Neutrophil (primary cell): ENCODE measurements around the gene WWC1.

Experiments
- H3K27ac ChIP-seq: fragments of 200-600 bp; sonication (generic); 2 replicates; pipeline ENCODE4 v1.5.1; 2016; ENCODE audit warnings: mild to moderate bottlenecking, moderate library complexity
- H3K27me3 ChIP-seq: fragments of 200-600 bp; sonication (generic); 2 replicates; pipeline ENCODE4 v1.6.0; 2016; ENCODE audit warnings: mild to moderate bottlenecking
- H3K36me3 ChIP-seq: fragments of 200-600 bp; sonication (generic); 2 replicates; pipeline ENCODE4 v1.5.1; 2017
- H3K4me1 ChIP-seq, 2 experiments: fragments of 200-600 bp in 1 of 2; sonication (generic) in 1 of 2; 1 replicate in 1 of 2; 2 replicates in 1 of 2; pipeline versions ENCODE4 v1.5.1 to v1.6.1; 2013 to 2016; ENCODE audit warnings: low read depth in 1 of 2, low read length in 1 of 2, mild to moderate bottlenecking in 1 of 2, moderate library complexity in 1 of 2; ENCODE audit not compliant: control insufficient read depth in 1 of 2, insufficient read depth in 1 of 2
- H3K4me3 ChIP-seq, 2 experiments: fragments of 200-600 bp in 1 of 2; sonication (generic) in 1 of 2; 1 replicate in 1 of 2; 2 replicates in 1 of 2; pipeline ENCODE4 v1.5.1; 2013 to 2016; ENCODE audit warnings: low read depth in 1 of 2, low read length in 1 of 2, mild to moderate bottlenecking in 1 of 2, moderate library complexity in 1 of 2
- H3K9me3 ChIP-seq: fragments of 200-600 bp; sonication (generic); 2 replicates; pipeline ENCODE4 v1.5.1; 2016
- CTCF ChIP-seq: fragments of 200-600 bp; sonication (generic); IDR thresholded peaks from 2 replicates; pipeline ENCODE4 v1.5.1; 2016; ENCODE audit warnings: antibody characterized with exemption

The WWC1 gene

GRCh38 chr5:168408561-168409305 is 117.3 kb downstream of the WWC1 start:
- no peaks in the 10 kb centered on the region for H3K36me3 ChIP-seq
- no peaks in the 10 kb centered on the region for H3K9me3 ChIP-seq
- H3K4me1 ChIP-seq = no peaks in the 10 kb centered on the region
- no peak overlapping the region for H3K4me3 ChIP-seq
- H3K27me3 ChIP-seq = no peaks in the 10 kb centered on the region
- H3K27ac ChIP-seq = no peak overlapping the region
- no peak for TF ChIP-seq CTCF

GRCh38 chr5:168409591-168410458 is 118.4 kb downstream of the WWC1 start:
- Histone ChIP-seq H3K27ac (no peak overlapping the region), H3K4me3 (no peak overlapping the region), H3K36me3 (no peaks in the 10 kb centered on the region)

DNA sequence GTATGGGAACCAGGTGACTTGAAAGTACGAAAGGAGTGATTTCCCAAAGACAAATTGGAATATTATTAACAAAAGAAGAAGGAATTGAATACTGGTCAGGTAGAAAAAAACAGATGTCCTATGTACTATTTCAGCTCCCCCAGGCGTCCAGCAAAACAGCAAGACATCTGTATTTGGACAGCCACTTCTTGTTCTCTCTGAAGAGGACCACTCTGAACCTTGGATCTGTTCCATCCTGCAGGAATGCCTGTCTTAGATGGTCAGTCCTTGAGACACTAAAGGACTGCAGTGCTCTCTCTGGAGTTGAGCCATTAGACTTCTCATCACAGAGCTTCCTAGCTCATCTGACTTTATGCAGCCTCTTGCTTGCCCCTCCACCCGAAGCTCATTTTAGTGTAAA is 120.4 kb downstream of the WWC1 start:
- Histone ChIP-seq H3K9me3 (no peaks in the 10 kb centered on the region), H3K4me1 (no peaks in the 10 kb centered on the region), H3K36me3 (no peaks in the 10 kb centered on the region), H3K27me3 (no peaks in the 10 kb centered on the region), H3K4me3 (no peak overlapping the region), H3K27ac (no peak overlapping the region)
- no peak for TF ChIP-seq CTCF

More at GRCh38 chr5:168409591-168410458, 118.4 kb downstream of the WWC1 start:
- Histone ChIP-seq H3K27me3 (no peaks in the 10 kb centered on the region), H3K9me3 (no peaks in the 10 kb centered on the region), H3K4me1 (no peaks in the 10 kb centered on the region)
- no peak for TF ChIP-seq CTCF

GRCh38 chr5:168413062-168413461 is 121.6 kb downstream of the WWC1 start:
- no peak for TF ChIP-seq CTCF
- H3K9me3 ChIP-seq = no peaks in the 10 kb centered on the region

DNA sequence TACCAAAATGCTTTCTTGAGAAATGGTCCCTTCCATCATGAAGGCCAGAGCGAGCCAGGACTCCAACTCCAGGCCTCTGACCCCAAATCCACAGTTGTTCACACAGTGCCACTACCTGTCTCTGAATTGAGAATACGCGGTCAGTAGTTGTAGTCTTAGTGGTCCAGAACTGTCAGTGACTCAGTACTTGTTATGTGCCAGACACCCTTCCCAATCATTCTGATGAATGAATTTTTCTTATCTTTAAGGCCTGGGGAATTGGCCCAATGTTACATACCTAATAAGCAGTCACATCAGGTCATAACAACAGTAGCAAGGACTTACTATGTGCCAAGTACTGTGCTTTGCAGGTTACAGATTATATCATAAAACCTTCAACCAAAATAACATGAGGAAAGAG is 122.2 kb downstream of the WWC1 start:
- H3K36me3 ChIP-seq = no peaks in the 10 kb centered on the region
- no peak overlapping the region for H3K4me3 ChIP-seq
- H3K27ac ChIP-seq = no peak overlapping the region
- no peak for TF ChIP-seq CTCF
- H3K4me1 ChIP-seq = no peaks in the 10 kb centered on the region
- H3K27me3 ChIP-seq = no peaks in the 10 kb centered on the region
- no peaks in the 10 kb centered on the region for H3K9me3 ChIP-seq

More at GRCh38 chr5:168413062-168413461, 121.6 kb downstream of the WWC1 start:
- Histone ChIP-seq H3K36me3 (no peaks in the 10 kb centered on the region), H3K4me1 (no peaks in the 10 kb centered on the region), H3K27me3 (no peaks in the 10 kb centered on the region), H3K27ac (no peak overlapping the region), H3K4me3 (no peak overlapping the region)
